ENCODE data around the gene MFSD6.
"Not testable (repeated sequence)": the region's sequence is repeated elsewhere in the genome, so short reads cannot be mapped to it uniquely, and the experiment has no call there.

Gene MFSD6

DNA sequence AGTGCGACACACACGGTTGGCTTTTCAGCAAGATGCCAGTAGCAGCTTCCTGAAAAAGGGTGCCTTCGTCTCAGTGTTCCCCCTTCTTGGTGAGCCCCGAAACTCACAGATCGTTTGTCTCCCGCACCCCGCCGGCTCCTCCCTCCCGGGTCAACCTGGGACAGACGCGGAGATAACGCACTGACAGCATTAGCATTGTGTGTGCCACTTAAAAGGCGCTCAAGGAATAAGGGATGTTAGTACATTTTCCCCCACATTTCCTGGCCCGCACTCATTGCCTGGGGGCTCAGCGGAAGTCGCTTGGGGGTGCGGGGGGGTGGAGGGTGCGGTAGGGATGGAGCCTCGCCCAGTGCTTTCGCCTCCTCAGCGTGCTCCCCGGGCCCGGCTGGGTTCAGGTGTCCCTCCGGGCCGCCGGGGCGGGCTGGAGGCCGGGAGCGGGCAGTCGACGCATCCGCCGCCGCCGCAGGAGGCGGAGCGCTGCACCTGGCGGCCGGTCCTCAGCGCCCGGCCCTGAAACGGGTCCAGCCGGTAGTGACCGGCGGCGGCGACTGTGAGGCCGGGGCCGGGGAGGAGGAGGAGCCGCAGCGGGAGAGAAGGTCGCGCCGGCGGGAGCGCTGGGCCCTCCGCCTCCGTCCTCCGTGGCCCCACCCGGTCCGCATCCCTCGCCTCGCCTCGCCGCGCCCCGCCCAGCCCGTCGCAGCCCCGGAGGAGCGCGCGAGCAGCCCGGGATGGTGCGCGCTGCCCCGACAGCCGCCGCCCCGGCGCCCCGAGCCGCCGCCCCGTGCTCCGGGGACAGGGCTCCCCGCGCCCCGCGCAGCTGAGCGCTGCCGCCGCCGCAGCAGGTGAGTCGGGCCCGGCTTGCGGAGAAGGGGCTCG, at the start of gene MFSD6:
Gene MFSD6, plus strand, starts transcription at position 694 of the 876 bp plus-strand sequence. CDS start 27,675 bp downstream, outside the sequence.
- DNase-seq: peak; percentile 64

- not testable (repeated sequence) for DNase-seq
Measured at GRCh38 chr2:190358655-190359448, 49.3 kb upstream of the MFSD6 start.

- no peak for DNase-seq
Measured at GRCh38 chr2:190360561-190360960, 47.6 kb upstream of the MFSD6 start.

DNA sequence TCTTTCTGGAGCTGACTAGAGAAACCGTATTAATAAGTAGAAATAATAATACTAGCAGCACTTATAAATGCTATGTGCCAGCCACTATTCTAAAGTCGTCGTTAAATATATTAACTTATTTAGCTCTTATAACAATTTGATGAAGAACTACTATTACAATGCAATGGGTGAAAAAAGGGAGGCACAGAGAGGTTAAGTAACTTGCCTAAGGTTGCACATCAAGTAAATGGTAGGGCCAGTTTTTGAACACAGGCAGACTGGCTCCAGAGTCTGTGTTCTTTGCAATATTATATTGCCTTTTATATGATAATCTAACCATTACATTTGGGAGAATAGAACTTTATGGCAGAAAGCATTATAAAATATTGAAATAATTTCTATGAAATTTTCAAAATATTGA, 47.2 kb upstream of the MFSD6 start:
- DNase-seq: no peak

DNA sequence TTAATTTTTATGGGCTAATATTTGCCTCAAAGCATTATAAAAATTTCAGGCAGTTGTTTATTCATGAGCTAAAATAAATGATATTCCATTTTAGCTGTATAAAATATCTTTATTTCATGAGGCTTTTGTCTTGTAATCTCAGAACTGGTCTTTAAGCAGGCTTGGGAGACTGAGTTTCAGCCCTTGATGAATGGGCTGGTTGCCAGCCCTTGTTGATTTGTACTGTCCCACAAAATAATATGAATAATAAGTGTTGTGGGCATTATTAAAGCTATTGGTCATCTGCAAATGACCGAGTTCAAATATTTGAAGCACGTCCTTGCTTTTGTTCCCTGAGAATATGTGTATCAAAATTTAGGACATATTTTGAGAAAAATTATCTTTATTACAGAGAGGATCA, 46.6 kb upstream of the MFSD6 start:
- no peak for DNase-seq

DNA sequence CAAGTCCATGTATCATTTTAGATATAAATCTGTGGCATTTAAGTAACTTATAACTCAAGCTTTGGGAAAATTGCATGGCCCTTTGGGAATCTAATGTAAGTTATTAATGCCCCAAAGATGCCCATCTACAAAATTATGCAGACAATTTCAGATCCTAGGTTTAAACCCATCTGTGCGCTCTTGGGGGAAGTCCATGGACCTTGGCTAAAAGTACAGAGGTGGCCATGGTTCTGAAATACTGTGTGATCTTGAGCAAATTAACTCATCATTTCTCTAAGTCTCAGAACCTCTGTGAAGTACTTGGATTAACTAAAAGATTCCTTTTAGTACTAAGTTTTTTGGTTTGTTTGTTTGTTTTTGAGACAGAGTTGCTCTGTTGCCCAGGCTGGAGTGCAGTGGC, 45.3 kb upstream of the MFSD6 start:
- DNase-seq: no peak

DNA sequence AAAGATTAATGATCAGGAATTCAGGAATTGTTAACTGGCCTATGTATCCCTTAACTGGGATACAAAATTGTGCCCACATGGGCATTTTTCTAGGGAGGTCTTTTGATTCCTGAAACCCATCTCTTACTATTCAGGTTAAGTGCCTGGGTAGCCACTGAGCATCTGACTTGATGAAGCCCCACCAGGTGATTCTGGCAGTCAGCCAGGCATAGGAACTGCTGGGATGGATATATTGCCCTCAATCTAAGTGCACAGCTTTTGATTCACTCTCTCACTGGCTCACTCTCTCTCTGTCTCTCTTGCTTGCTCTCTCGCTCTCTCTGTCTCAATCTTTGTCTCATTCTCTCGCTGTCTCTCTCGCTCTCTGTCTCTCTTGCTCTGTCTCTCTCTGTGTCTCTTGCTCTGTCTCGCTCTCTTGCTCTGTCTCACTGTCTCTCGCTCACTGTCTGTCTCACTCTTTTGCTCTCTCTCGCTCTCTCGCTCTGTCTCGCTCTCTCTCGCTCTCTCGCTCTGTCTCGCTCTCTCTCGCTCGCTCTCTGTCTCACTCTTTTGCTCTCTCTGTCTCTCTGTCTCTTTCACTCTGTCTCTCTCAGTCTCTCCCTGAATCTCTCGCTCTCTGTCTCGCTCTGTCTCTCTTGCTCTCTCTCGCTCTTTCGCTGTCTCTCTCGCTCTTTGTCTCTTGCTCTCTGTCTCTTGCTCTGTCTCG, 42.5 kb upstream of the MFSD6 start:
- no peak for DNase-seq

- no peak for DNase-seq
Measured at GRCh38 chr2:190366248-190366753, 41.9 kb upstream of the MFSD6 start.

GRCh38 chr2:190367091-190367490, 41.1 kb upstream of the MFSD6 start:
- DNase-seq: no peak

GRCh38 chr2:190369635-190370034, 38.5 kb upstream of the MFSD6 start:
- no peak for DNase-seq

- DNase-seq: no peak
Measured at GRCh38 chr2:190376083-190376482, 32.1 kb upstream of the MFSD6 start.

DNA sequence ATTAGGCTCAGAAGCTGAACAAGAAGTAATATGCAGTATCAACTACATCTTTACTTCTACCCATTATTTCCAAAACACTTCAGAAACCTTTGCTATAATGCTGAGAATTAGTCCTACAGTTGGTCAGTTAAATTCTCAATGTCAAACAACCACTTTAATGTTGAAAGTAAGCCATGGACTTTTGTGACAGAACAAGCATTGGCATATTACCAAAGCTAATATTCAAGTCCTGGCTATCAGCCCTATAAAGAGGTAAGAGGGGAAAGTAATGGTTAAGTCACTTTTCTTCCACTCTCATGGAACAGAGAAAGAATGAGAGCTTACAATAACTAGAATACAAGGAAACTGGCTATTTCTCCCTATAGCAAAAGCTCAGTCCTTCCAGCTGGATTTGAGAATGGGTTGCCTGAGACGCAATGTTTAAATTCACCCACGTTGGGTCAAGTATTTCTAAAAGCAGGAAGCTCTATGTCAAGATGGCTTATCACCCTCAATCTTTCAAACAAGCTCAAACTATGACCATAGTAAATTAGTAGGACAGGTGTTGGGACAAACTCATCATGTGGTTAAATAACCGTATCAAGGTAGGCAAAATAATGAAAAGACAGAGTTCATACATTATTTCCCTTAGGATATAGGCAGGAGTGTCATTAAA, 31.4 kb upstream of the MFSD6 start:
- DNase-seq: no peak

DNA sequence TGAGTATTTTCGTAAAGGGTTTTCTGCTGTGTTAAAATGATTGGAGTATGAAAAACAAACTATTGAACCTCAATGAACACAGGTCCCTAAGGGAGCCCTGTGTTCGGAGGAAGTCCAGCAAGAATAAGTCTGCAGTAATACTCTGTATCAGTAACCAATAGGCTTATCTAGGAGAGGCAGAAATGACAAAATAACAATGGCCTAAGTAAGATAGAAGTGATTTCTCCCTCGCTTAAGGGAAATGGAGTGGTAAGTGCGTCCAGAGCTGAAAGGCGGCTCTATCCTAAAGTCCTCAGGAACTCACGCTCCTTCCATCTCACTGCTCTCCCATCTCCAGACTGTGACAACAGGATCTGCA, 29.3 kb upstream of the MFSD6 start:
- DNase-seq: no peak

- DNase-seq: peak; percentile 55
Measured at GRCh38 chr2:190379249-190379964, 28.7 kb upstream of the MFSD6 start.

DNA sequence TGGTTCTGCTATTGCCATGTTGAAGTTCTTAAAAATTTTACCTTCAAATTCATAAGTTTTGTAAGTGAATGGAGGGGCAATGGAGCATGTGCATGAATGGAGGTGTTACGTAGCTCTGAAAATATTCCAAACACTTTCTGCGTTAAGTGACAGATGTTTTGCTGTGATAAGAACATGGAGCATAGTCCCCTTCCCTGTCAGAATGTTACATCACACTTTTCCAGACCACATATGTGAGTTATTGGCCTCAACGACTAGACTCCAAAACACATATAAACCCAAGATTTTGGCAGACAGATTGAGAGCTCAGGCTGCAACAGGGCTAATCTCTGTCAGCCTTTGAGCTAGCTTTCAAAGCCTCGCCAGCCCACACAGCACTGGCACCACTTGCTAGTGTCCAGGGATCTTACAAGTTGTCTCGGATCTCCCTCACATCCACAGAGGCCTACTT, 27.2 kb upstream of the MFSD6 start:
- no peak for DNase-seq

- DNase-seq: peak; percentile 57
Measured at GRCh38 chr2:190382851-190383250, 25.3 kb upstream of the MFSD6 start.

- DNase-seq: no peak
Measured at GRCh38 chr2:190387422-190387821, 20.7 kb upstream of the MFSD6 start.

- DNase-seq: no peak
Measured at GRCh38 chr2:190396271-190396670, 11.9 kb upstream of the MFSD6 start.

- DNase-seq: no peak
Measured at GRCh38 chr2:190402986-190403603, 5.1 kb upstream of the MFSD6 start.

- peak; percentile 14 for DNase-seq
Measured at GRCh38 chr2:190404487-190404886, 3.7 kb upstream of the MFSD6 start.

- no peak for DNase-seq
Measured at GRCh38 chr2:190405070-190405469, 3.1 kb upstream of the MFSD6 start.

Measured in NCI-H1092 treated with DMSO at 0.1 percent for 48 hours (cell line).